ENCODE data around the gene CADPS. TPM values are rescaled to one million over a fixed set of nuclear protein-coding genes. Genes with fewer than 3 reads are reported as not detected.

The CADPS gene
- polyA plus RNA-seq, 2 of the 4 experiments (the other 2 are of a cell fraction): not detected

DNA sequence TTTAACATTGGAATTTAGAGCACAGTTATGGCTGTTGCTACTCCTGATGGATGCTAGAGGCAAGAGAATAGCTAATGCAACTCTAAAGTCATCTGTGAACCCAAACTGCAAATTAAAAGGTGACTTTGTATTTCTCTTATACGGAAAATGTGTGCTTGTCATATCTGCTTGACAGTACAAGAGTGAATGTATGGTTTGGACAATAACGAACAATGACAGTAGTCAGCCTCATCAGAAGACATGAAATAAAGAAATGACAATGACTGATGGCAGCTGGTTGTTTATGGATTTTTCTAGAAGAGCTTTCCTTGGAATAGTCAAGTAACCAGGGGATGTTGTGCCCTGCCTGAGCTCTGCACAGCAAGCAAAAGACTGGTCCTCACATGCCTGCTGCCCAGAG lies 333.0 kb downstream of the CADPS start:
- no peak overlapping the region for H3K4me2 ChIP-seq
- no peaks in the 10 kb centered on the region for H3K9me3 ChIP-seq
- FAIRE-seq (no peak), ATAC-seq (no peak), DNase-seq (ENCODE audit: low read depth in 1 of 2, low spot score in 1 of 2) (no peak)
- H3K4me3 ChIP-seq: no peak overlapping the region
- H3K27ac ChIP-seq: no peak overlapping the region
- WGBS (ENCODE audit: missing lambda C conversion rate): 10% methylated on average over 2 of the region's 2 CpGs
- no peaks in the 10 kb centered on the region for H3K4me1 ChIP-seq
- no peak for TF ChIP-seq MAFK (IDR thresholded peaks at IDR 0.05; ENCODE audit: partially characterized antibody)
- TF ChIP-seq HDAC2 (IDR thresholded peaks at IDR 0.05): no peak
- TF ChIP-seq, protein P1, sequence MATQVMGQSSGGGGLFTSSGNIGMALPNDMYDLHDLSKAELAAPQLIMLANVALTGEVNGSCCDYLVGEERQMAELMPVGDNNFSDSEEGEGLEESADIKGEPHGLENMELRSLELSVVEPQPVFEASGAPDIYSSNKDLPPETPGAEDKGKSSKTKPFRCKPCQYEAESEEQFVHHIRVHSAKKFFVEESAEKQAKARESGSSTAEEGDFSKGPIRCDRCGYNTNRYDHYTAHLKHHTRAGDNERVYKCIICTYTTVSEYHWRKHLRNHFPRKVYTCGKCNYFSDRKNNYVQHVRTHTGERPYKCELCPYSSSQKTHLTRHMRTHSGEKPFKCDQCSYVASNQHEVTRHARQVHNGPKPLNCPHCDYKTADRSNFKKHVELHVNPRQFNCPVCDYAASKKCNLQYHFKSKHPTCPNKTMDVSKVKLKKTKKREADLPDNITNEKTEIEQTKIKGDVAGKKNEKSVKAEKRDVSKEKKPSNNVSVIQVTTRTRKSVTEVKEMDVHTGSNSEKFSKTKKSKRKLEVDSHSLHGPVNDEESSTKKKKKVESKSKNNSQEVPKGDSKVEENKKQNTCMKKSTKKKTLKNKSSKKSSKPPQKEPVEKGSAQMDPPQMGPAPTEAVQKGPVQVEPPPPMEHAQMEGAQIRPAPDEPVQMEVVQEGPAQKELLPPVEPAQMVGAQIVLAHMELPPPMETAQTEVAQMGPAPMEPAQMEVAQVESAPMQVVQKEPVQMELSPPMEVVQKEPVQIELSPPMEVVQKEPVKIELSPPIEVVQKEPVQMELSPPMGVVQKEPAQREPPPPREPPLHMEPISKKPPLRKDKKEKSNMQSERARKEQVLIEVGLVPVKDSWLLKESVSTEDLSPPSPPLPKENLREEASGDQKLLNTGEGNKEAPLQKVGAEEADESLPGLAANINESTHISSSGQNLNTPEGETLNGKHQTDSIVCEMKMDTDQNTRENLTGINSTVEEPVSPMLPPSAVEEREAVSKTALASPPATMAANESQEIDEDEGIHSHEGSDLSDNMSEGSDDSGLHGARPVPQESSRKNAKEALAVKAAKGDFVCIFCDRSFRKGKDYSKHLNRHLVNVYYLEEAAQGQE (IDR thresholded peaks at IDR 0.05): no peak
- no peak for TF ChIP-seq FOSL2 (IDR thresholded peaks at IDR 0.05)
- TF ChIP-seq FOSL2 (CRISPR knock-in tag; IDR thresholded peaks at IDR 0.05): no peak
- TF ChIP-seq, protein P2, sequence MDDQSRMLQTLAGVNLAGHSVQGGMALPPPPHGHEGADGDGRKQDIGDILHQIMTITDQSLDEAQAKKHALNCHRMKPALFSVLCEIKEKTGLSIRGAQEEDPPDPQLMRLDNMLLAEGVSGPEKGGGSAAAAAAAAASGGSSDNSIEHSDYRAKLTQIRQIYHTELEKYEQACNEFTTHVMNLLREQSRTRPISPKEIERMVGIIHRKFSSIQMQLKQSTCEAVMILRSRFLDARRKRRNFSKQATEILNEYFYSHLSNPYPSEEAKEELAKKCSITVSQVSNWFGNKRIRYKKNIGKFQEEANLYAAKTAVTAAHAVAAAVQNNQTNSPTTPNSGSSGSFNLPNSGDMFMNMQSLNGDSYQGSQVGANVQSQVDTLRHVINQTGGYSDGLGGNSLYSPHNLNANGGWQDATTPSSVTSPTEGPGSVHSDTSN (IDR thresholded peaks at IDR 0.05): no peak
- no peak for TF ChIP-seq HOXB13 (CRISPR knock-in tag; IDR thresholded peaks at IDR 0.05; ENCODE audit: low read depth)
- TF ChIP-seq, protein P3, sequence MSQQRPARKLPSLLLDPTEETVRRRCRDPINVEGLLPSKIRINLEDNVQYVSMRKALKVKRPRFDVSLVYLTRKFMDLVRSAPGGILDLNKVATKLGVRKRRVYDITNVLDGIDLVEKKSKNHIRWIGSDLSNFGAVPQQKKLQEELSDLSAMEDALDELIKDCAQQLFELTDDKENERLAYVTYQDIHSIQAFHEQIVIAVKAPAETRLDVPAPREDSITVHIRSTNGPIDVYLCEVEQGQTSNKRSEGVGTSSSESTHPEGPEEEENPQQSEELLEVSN (IDR thresholded peaks at IDR 0.05; ENCODE audit: borderline replicate concordance, low read depth): no peak
- TF ChIP-seq, protein P4, sequence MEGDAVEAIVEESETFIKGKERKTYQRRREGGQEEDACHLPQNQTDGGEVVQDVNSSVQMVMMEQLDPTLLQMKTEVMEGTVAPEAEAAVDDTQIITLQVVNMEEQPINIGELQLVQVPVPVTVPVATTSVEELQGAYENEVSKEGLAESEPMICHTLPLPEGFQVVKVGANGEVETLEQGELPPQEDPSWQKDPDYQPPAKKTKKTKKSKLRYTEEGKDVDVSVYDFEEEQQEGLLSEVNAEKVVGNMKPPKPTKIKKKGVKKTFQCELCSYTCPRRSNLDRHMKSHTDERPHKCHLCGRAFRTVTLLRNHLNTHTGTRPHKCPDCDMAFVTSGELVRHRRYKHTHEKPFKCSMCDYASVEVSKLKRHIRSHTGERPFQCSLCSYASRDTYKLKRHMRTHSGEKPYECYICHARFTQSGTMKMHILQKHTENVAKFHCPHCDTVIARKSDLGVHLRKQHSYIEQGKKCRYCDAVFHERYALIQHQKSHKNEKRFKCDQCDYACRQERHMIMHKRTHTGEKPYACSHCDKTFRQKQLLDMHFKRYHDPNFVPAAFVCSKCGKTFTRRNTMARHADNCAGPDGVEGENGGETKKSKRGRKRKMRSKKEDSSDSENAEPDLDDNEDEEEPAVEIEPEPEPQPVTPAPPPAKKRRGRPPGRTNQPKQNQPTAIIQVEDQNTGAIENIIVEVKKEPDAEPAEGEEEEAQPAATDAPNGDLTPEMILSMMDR (IDR thresholded peaks at IDR 0.05): no peak
- no peak for TF ChIP-seq EHF (CRISPR knock-in tag; IDR thresholded peaks at IDR 0.05)
- TF ChIP-seq ZFP36 (IDR thresholded peaks at IDR 0.05; ENCODE audit: borderline replicate concordance, partially characterized antibody): no peak
- no peak for TF ChIP-seq CHD2 (IDR thresholded peaks at IDR 0.05; ENCODE audit: low read length, partially characterized antibody)
- no peak for TF ChIP-seq PHF8 (IDR thresholded peaks at IDR 0.05; ENCODE audit: borderline replicate concordance, low read depth)
- no peak for TF ChIP-seq ZNF302 (CRISPR knock-in tag; IDR thresholded peaks at IDR 0.05)
- no peak for TF ChIP-seq EHMT2 (IDR thresholded peaks at IDR 0.05; ENCODE audit: low read depth)
- TF ChIP-seq RARB (CRISPR knock-in tag; IDR thresholded peaks at IDR 0.05): no peak
- no peak for TF ChIP-seq NFE2L2 (conservative IDR thresholded peaks at IDR 0.05; ENCODE audit: low read length)
- TF ChIP-seq KDM1A (IDR thresholded peaks at IDR 0.05; ENCODE audit: low read depth): no peak
- TF ChIP-seq, protein P5, sequence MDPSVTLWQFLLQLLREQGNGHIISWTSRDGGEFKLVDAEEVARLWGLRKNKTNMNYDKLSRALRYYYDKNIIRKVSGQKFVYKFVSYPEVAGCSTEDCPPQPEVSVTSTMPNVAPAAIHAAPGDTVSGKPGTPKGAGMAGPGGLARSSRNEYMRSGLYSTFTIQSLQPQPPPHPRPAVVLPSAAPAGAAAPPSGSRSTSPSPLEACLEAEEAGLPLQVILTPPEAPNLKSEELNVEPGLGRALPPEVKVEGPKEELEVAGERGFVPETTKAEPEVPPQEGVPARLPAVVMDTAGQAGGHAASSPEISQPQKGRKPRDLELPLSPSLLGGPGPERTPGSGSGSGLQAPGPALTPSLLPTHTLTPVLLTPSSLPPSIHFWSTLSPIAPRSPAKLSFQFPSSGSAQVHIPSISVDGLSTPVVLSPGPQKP (IDR thresholded peaks at IDR 0.05; ENCODE audit: low read depth, low read length): no peak
- TF ChIP-seq HEYL (CRISPR knock-in tag; IDR thresholded peaks at IDR 0.05): no peak
- TF ChIP-seq TP53 (CRISPR knock-in tag; IDR thresholded peaks at IDR 0.05): no peak
- ChIA-PET POLR2A (no interaction called here), CTCF (no interaction called here)

Data from A549 (cell line).